Lower leg skin (tissue), 3 donors: Measurements from ENCODE around the gene FGF11.

ENCODE experiments used
- CTCF ChIP-seq, 3 donors: fragments of 450-650 bp; IDR thresholded peaks; one replicate each; pipeline ENCODE4 v1.5.1; 2016; ENCODE audit warnings: antibody characterized with exemption in 3 of 3, mild to moderate bottlenecking in 3 of 3, moderate library complexity in 2 of 3
- POLR2A ChIP-seq, 2 donors: fragments of 450-650 bp; IDR thresholded peaks; one replicate each; pipeline ENCODE4 v1.6.1; 2016 to 2017; ENCODE audit warnings: antibody characterized with exemption in 2 of 2, mild to moderate bottlenecking in 1 of 2, moderate library complexity in 1 of 2

GRCh38 chr17:7432296-7432695 lies 7.0 kb upstream of the FGF11 start:
- TF ChIP-seq CTCF (IDR thresholded peaks at IDR 0.05) (no peak), POLR2A (IDR thresholded peaks at IDR 0.05) (no peak)
